Putamen (tissue), 1 donor: ENCODE measurements around the gene MRFAP1L1.

ENCODE experiments used
- DNase-seq: peaks from one replicate; pipeline ENCODE4 v3.0.0-alpha.2; 2016; ENCODE audit warnings: low spot score

Gene MRFAP1L1

DNA sequence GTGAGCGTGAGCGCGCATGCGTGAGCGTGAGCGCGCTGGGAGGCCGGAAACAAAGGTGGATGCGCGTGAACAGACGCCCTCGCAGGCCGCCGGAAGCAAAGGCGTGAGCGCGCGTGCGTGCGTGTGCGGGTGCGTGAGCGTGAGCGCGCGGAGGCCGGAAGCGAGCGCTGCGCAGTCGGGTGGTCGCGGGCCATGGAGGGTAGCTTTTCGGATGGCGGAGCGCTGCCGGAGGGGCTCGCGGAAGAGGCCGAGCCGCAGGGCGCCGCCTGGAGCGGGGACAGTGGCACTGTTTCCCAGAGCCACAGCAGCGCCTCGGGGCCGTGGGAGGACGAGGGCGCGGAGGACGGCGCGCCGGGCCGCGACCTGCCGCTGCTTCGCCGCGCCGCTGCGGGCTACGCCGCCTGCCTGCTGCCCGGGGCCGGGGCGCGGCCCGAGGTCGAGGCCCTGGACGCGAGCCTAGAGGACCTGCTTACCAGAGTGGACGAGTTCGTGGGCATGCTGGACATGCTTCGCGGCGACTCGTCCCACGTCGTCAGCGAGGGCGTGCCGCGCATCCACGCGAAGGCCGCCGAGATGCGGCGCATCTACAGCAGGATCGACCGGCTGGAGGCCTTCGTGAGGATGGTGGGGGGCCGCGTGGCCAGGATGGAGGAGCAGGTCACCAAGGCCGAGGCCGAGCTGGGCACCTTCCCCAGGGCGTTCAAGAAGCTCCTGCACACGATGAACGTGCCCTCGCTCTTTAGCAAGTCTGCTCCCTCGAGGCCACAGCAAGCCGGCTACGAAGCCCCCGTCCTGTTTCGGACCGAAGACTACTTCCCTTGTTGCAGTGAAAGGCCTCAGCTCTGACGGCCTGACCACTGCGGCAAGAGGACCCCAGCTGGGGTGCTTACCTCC is 6.6 kb upstream of the MRFAP1L1 start, which contains the start of gene BLOC1S4:
Gene BLOC1S4 (plus strand): TSS at position 157 of the 894 bp plus-strand sequence. CDS start 36 bp downstream, at position 193.
- DNase-seq = peak; percentile 91

DNA sequence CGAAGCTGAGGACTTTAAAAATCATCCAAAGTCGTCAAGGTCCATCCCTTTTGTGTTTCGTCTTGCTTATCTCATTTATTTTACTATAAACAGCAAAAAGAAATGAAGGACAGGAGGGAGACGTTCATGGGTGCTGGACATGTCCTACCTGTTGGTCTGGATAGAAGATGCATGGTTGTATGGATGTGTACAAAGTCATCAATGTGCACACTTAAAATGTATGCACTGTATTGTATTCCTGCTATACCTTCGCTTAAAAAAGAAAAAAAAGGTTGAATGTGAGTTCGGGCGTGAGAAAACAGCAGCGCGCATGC is 6.0 kb upstream of the MRFAP1L1 start:
- DNase-seq = no peak

DNA sequence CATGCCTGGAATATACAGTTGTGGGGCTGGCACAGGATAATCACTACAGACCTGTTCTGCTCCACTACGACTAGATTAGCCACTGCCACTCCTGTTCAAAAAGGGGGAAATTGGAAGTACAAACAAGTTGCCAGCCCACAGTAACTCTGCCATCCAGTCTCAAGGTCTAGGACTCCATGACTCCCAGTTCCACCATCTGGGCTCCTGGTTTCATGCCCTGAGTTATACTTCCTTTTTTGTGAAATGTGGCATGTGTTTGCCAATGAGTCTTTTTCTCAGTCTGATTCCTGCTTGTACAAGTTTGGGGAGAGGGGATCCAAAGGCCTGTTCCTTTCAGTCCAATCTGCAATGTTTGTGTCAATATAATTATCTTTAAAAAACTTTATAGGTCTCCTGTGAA is 5.3 kb upstream of the MRFAP1L1 start:
- DNase-seq = no peak

DNA sequence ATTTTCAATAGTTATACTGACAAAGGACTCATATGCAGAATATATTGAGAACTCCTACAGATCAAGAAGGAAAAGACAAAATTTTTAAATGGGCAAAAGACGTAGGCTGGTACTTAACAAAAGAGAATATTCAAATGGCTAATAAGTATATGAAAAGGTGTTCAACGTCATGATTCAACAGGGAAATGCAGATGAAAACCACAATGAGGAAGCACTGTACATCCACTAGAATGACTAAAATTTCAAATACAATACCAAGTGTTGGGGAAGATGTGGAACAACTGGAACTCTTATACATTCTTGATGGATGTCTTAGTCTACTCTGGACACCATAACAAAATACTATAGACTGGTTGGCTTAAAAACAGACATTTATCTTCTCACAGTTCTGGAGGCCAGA is 1.3 kb upstream of the MRFAP1L1 start:
- DNase-seq = no peak

DNA sequence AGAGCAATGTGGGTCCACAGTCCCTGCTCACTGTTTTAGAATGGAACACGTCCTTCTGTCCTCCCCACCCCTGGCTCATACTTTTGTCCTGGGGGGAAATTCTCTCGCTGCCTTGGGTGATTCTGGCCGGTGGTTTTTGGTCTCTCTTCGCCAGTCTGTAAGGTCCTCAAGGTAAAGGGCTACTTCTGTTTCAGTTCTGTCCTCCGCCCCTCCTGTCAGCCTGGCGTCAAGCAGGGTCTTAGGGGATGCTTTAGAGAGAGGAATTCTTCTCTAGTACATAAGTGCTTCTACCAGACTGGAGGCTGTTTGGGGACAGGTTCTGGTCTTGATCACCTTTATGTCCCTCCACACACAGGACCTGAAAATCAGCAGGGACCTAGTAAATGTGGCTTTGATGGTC is 617 bp upstream of the MRFAP1L1 start:
- no peak for DNase-seq

DNA sequence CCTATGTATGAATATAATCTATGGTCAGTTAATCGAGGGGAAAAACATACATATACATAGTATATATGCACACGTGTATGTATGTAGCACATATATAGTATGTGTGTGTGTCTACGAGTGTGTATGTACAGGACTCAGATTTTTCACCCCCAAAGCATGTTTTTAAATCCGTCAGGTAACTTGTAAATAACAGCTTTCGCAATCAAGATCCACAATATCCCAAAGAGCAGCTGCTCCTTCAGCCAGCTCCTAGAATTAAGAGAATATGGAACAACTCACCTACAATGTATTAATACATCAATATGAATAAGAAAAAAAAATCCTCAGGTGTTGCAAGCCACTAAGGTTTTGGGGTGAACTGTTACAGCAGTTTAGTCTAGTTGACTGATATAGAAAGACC is 3.5 kb downstream of the MRFAP1L1 start:
- no peak for DNase-seq

DNA sequence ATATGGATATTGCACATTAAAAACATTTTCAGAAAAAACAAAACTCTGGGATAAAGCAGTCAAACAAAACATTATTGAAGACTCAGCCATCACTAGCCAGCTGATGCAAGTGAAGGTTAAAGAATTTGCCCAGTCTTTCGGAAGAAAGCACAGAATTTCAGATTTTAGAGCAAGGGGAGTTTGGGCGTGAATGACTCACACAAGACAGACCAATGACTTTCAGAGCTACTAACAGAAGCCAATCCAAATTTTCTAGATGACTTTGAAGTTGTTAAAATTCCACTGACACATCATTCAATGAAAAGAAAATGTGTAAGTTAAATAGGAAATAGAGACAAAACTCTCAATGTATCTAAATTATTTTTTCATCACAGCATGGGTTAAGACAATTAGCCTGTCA is 4.0 kb downstream of the MRFAP1L1 start:
- DNase-seq = no peak

DNA sequence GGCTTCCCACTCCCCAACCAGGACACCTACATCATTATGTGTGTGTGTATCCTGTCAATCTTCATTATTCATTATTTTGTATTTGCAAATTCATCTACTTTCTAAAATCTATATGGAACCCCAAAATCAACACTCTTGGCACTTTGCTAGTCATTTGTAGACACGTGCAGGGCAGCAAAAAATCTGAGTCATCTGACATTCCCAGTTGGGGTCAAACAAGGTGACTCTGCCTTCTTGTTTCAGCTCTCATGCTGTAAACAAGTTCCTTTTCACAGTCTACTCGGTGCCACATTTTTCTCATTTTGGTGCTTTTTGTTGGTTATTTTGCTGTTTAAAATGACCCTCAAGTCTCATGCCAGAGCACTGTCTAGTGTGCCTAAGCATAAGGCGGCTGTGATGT is 5.9 kb downstream of the MRFAP1L1 start:
- no peak for DNase-seq

DNA sequence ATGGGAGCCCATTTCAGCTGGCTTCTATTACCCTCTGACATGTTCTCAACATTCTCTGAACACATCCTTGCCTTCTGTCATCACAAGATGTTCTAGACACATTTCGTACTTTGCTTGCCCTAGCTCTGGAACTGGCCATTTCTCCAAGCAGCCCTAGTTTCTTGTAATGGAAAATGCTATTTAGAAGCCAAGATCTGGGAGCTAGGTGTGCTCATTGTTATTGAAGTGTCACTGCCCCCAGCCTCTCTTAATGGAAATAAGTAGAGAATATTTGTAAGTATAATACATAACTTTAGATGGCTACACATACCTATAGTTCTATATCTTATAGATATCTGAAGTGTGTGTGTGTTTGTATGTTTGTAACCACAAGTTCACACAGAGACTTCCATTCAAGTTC is 6.9 kb downstream of the MRFAP1L1 start:
- DNase-seq = no peak

DNA sequence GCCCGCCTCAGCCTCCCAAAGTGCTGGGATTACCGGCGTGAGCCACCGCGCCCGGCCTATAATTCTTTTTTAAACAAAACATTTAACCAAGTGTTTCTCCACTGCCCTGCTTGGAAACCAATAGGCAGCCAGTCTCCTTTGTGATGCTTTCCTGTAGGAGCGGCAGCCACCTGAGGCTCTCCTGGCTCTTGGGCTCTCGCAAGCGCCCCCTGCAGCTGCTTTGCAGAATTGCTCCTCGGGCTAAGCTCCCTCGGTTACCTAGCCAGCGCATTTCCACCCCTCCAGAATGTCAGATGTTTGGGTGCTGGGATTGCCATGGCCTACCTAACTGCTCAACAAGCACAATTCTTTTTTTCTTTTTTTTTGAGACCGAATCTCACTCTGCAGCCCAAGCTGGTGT is 8.3 kb downstream of the MRFAP1L1 start:
- no peak for DNase-seq

DNA sequence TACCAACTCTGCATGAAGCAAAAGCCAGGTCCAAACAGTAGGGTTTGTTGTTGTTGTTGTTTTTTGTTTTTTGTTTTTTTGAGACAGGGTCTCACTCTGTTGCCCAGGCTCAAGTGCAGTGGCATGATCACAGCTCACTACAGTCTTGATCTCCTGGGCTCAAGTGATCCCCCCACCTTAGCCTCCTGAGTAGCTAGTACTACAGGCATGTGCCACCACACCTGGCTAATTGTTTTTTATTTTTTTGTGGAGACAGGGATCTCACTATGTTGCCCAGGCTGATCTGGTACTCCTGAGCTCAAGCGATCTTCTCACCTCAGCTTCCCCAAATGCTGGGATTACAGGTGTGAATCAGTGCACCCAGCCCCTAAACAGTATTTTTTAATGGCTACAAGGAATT is 9.8 kb downstream of the MRFAP1L1 start:
- no peak for DNase-seq

DNA sequence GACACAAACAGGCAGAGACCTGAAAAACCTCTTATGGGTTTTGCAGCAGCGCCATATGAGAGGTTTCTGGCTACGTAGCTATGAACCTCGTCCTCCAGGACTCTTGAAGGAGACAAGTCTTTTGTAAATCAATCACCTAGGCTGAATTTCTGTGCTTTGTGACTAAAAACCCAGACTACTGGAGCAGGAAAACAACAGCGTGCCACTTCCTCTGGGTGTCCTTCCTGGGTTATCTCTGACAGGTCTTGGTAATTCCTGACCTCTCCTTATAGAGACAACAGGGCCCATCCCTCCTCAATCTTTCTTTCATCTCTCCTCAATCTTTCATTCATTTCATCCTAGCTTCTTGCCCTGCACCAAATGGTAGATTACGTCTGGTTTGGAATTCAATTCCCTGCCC is 10.3 kb downstream of the MRFAP1L1 start:
- DNase-seq = no peak

DNA sequence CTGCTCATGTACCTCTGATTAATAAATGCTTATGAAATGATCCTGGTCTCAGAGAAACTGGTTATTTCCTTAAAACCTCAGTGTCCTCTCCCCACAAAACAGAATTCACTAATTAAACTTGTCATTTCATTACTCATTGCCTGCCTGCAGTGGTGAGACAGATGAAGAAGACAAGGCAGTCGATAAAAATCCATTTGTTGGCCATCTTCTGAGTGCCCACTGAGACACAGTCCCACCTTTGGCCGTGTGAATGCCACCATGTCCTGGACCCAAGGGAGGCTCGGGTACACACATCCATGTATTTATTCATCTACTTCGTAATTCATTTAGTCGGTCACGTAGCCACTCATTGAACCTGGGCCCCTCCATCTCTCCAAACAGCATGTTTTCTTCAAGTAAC is 12.5 kb downstream of the MRFAP1L1 start:
- no peak for DNase-seq

DNA sequence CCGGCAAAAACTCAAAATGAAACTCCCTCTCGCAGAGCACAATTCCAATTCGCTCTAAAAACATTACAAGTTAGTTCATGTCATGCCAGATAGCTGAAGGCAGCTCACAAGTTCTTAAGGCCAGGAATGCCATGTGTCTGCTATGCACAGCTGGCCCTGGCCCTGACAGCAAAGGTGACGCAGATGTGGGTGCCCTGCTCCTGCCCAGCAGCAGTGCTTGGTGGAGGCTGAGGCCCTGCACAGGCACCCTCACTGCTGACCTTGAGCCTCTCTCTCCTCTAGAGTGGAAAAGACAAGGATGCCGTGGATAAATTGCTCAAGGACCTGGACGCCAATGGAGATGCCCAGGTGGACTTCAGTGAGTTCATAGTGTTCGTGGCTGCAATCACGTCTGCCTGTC is 13.1 kb downstream of the MRFAP1L1 start:
- no peak for DNase-seq

DNA sequence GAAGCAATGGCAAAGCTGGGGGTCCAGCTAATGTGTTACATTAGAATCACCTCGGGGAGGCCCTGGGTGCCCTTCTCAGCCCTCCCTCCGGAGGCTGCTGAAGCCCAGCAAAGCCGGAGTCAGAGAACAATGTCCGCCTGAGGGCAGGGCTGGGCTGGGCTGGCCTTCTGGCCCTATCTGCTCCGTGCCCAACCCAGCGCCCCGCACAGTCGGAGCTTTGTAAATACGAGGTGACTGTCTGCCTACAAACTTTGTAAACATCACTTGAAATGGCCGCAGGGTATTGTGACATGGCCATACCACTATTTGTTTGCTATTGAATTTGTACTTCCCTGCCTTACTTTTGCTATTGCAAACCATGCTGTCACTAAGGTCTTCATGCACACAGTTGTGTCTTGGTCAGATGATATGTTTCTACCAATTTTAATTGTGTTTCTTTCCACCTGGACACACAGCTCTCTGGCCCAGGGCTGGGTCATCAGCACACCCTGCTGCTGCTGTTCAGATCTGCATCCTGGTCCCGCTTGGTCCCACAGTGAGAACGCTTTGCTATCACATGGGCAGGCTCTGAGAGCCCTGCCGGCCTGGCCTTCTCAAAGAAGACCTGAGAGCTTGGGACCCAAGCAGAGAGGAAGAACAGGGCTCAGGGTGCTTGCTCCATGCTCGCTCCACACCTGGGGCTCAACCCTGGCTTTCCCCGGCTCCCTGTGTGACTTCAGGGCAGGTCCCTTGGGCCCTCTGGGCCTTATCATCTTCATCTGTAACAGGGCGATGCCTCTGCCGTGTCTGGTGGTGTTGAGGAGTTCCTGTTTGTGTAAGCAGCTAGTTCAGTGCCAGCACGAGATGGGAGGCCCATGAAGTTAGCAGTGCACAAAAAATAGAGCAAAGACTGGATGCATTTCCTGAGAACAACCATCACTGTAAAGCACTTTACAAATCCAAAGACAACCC is 13.7 kb downstream of the MRFAP1L1 start:
- no peak for DNase-seq

DNA sequence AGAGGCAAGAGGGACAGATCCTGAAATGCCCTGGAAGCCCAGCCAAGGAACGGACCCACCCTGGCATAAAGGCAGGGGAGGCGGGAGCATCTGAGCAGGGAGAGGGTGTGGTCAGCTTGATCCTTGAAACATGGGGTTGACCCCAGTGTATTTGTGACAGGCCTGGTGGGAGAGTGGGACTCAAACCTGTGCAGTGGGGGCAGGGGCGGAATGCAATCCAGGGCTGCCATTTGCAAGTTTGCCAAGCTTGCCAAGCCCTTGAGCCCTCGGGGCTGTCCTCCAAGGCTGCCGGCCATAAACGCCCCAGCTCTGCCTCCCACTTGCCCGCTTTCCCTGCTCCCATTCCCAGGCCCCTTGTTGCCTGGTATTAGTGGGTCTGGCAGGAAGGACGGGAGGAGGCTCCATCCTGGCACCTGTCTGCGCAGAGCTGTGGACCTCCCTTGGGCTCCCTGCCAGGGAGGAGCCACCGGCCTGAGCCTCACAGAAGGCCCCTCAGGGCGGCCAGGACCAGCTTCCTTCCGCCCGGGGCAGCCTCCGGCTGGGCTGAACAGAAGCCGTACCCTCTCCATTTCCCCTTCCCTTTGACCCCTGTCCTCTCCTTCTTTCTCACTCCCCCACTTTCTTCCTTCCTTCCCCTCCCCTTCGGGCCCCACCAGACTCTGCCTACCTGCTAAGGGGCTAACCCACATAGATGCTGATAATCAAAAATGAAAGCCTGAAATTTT is 15.3 kb downstream of the MRFAP1L1 start:
- no peak for DNase-seq

DNA sequence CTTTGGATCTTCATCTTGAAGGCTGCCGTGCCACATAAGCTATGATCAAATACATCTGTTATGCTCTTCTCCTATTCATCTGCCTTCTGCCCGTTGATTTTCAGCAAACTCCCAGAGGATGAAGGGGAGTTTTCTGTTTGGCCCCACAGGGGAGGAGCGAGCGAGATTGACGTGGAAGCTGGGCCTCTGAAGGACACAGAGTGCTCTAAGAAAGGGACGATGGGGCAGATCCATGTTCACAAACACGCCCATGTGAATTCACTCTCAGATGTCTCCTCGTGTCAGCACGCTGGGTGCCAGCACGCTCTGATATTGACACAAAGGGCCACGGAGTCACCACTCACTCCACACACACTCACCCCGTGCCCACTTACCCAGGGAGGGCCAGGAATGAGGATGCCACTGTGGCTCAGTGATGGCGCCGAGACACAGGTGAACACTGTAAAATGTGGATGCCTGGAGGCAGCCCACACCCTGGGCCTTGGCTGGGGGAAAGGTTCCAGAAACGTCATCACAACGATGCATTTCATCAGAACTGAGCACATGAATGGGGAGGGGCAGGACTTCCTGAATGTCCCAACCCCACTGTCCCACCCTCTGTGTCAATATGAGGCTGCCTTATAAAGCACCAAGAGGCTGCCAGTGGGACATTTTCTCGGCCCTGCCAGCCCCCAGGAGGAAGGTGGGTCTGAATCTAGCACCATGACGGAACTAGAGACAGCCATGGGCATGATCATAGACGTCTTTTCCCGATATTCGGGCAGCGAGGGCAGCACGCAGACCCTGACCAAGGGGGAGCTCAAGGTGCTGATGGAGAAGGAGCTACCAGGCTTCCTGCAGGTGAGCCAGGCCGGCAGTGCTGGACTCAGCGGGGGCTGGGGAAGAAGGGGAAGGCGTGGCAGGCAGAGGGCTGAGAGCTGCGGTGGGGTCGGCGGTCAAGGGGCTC is 16.2 kb downstream of the MRFAP1L1 start, which contains the start of gene S100P:
Gene S100P (plus strand): TSS at position 648 of the 946 bp plus-strand sequence. CDS start 55 bp downstream, at position 703.
- DNase-seq = no peak

DNA sequence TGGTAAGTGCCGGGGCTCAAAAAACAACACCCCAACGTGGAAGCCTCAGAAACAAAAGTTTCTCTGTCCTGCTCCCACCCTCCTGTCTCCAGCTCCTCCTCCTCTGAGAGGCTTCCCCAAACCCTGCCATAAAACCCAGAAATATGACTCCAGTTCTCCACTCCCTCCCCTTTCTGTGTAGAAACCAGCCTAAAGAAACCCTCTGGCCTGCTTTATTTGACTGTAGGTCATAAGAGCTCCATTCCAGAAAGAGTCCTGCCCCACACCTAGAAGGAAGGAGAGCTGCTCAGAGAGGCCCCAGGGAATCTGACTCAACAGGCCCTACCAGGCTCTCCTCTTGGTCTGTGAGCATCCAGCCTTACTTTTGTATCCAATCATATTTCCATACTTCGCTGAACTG is 16.9 kb downstream of the MRFAP1L1 start:
- no peak for DNase-seq

DNA sequence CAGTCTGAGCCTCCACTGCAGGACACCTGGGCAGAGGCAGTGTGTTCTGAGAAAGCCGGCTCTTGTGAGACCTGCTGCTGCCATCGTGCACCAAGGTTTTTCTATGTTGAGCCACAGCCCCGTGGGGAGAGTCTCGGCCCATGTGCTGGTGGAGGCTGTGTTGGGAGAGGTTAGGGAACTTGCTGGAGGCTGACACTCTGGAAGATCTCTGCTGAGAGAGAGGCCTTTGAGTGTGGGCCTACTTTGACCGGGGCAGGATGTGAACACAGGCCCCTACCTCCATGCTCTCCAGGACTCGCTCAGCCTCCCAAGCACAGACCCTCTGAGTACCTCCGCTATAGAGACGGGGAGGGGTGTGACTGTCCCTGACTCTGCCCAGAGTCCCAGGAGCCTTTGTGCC is 17.3 kb downstream of the MRFAP1L1 start:
- DNase-seq = no peak

DNA sequence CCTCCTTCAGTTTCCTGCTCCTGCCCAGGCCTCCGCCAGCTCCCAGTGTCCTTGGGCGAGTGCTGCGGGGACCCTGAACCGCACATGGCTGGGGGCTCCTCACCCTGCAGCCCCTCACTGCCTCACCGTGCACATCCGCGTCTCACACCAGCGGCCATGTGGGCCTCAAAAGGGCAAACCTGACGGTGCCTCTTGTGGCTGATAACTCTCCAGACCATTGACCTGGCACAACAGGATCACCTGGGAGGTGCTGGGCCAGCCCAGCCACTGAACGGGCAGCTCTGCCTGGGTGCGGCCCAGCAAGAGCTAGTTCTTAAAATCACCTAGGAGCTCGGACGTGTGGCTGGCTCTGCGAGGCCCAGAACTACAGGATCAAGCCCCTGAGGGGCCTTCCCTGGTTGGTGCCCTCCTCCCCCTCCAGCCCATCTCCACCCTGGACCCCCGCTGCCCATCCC is 20.1 kb downstream of the MRFAP1L1 start:
- DNase-seq = no peak
